ENCODE measurements around the gene SH2D3A.

SH2D3A gene

DNA sequence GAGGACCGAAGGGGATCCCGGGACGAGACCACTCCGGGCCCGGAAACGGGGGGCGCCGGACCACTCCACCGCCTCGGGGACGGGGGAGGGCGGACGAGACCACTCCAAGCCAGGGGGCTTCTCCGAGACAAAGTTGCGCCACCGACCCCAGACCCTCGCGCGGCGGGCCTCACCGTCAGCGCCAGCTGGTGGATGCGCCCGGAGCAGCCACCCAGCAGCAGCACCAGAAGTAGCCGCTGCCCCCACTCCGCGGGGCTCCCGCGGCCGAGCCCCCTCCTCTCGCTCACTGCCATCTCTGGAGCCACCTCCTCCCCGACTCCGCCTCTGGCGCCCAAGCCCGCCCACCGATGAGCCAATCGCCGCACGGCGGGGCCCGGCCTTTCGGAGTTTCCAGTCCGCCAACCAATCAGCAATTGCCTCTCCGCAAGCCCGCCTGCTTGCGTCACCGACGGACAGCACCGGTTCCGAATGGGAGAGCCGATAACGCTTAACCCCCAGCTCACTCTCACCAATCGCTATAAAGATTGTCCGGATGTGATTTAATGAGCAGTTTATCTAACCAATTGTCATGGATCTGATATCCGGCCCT, 29.9 kb downstream of the SH2D3A start, which contains the start of gene GPR108:
Gene GPR108 (minus strand): TSS at position 297 of the 589 bp plus-strand sequence. CDS start 4 bp downstream, at position 293.
- Mint-ChIP-seq H3K27ac (peak within 1 kb of the TSS; percentile 98), H3K27me3 (ENCODE audit: low read depth, poor library complexity) (no peaks in the 10 kb centered on the region), H3K9me3 (no peaks in the 10 kb centered on the region), H3K4me3 (peak within 1 kb of the TSS; percentile 96), H3K4me1 (peaks cover 69% of the 10 kb centered on the region), H3K36me3 (ENCODE audit: low read depth) (peaks cover 11% of the 10 kb centered on the region)
- peak; percentile 99 for DNase-seq
- TF ChIP-seq, protein P1, sequence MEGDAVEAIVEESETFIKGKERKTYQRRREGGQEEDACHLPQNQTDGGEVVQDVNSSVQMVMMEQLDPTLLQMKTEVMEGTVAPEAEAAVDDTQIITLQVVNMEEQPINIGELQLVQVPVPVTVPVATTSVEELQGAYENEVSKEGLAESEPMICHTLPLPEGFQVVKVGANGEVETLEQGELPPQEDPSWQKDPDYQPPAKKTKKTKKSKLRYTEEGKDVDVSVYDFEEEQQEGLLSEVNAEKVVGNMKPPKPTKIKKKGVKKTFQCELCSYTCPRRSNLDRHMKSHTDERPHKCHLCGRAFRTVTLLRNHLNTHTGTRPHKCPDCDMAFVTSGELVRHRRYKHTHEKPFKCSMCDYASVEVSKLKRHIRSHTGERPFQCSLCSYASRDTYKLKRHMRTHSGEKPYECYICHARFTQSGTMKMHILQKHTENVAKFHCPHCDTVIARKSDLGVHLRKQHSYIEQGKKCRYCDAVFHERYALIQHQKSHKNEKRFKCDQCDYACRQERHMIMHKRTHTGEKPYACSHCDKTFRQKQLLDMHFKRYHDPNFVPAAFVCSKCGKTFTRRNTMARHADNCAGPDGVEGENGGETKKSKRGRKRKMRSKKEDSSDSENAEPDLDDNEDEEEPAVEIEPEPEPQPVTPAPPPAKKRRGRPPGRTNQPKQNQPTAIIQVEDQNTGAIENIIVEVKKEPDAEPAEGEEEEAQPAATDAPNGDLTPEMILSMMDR (IDR thresholded peaks at IDR 0.05) = no peak

DNA sequence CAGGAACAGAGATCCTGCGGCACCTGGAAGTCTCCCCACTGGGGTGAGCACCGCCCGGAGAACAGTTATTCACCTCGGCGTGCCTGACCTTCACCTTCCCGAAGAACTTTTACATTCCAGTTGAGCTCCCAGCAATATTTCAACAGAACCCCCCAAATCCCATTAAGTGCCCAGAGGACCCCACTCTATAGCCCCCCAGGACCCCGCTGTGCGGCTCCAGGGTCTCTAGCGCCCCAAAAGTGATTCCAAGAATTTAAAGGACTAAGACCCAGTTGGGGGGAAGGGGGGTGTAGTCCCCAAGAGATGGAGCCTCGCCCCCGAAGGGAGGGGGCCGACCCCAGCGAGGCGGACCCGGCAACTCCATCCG, 30.3 kb downstream of the SH2D3A start:
- Mint-ChIP-seq H3K9me3 (no peaks in the 10 kb centered on the region), H3K4me3 (peak overlapping the region; percentile 96), H3K27me3 (ENCODE audit: low read depth, poor library complexity) (no peaks in the 10 kb centered on the region), H3K36me3 (ENCODE audit: low read depth) (peaks cover 11% of the 10 kb centered on the region), H3K4me1 (peaks cover 66% of the 10 kb centered on the region), H3K27ac (peak overlapping the region; percentile 98)
- TF ChIP-seq, protein P1 (IDR thresholded peaks at IDR 0.05) = no peak
- no peak for DNase-seq

DNA sequence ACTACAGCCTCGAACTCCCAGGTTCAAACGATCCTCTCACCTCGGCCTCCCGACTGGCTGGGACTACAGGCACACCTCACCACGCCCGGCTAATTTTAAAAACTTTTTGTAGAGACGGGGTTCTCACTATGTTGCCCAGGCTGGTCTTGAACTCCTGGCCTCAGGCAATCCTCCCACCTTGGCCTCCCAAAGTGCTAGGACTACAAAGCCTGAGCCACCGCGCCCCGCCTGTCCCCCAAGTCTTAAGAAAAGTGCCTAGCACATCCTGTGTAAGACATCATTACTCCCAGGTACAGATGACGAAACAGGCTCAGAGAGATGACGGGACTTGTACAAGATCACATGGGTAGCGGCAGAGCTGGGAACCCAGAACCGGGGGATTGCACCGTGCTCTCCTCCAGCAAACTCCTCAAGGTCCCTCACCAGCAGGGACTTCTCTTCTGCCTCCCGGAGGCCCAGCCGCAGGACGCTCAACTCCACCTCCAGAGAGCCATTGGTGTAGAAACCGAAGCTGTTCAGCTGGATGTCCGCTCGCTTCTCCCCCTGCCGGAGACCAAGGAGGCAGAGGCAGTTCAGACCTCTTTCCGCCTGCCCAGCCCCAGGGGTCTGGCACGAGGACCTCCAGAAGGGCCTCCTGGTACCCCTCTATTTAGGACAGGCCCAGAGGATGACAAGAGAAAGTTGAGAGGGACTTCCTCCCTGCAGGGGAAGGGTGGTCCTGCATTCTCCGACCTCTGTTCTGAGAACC, 30.9 kb downstream of the SH2D3A start:
- H3K36me3 Mint-ChIP-seq (ENCODE audit: low read depth) = peaks cover 11% of the 10 kb centered on the region
- H3K27me3 Mint-ChIP-seq (ENCODE audit: low read depth, poor library complexity) = no peaks in the 10 kb centered on the region
- H3K9me3 Mint-ChIP-seq = no peaks in the 10 kb centered on the region
- peak; percentile 75 for DNase-seq
- peaks cover 60% of the 10 kb centered on the region for H3K4me1 Mint-ChIP-seq
- TF ChIP-seq, protein P1 (IDR thresholded peaks at IDR 0.05) = peak; percentile 45
- H3K27ac Mint-ChIP-seq = peak overlapping the region; percentile 98
- H3K4me3 Mint-ChIP-seq = peak overlapping the region; percentile 96

DNA sequence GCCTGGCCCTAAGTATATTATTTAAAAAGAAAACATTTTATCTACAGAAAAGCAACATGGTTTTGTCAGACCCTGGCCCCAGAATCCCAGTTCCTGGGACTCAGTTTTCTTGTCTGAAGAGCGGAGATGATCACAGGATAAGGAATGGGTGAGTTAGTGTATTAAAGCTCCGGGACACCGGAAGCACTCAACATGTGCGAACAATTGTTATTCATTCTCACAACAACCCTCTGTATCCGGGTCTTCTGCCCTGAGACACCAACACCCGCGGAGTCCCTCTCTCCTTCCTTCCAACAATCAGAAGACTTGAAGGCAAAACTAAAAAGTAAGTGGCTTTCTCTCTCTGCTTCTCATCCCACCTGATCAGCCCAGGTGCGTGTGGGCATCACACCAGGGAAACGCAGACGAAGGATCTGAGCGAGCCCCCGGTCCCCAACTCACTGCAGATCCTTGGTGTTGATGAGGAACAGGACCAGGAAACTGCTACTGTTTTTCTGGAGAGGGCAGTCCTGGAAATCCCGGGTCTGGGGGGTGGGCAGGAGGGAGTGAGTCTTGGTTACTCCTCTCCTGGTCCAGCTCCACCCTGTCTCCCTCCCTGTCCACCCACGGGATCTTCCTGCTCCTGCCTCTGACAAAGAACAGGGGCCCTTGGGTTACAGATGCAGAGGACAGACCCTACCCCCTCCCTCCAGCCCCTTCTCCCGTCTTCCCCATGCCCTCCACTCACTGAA, 31.9 kb downstream of the SH2D3A start:
- DNase-seq = no peak
- no peak overlapping the region for H3K27ac Mint-ChIP-seq
- H3K27me3 Mint-ChIP-seq (ENCODE audit: low read depth, poor library complexity) = no peaks in the 10 kb centered on the region
- H3K36me3 Mint-ChIP-seq (ENCODE audit: low read depth) = peaks cover 11% of the 10 kb centered on the region
- H3K9me3 Mint-ChIP-seq = no peaks in the 10 kb centered on the region
- peak overlapping the region; percentile 96 for H3K4me3 Mint-ChIP-seq
- TF ChIP-seq, protein P1 (IDR thresholded peaks at IDR 0.05) = no peak
- H3K4me1 Mint-ChIP-seq = peaks cover 53% of the 10 kb centered on the region

DNA sequence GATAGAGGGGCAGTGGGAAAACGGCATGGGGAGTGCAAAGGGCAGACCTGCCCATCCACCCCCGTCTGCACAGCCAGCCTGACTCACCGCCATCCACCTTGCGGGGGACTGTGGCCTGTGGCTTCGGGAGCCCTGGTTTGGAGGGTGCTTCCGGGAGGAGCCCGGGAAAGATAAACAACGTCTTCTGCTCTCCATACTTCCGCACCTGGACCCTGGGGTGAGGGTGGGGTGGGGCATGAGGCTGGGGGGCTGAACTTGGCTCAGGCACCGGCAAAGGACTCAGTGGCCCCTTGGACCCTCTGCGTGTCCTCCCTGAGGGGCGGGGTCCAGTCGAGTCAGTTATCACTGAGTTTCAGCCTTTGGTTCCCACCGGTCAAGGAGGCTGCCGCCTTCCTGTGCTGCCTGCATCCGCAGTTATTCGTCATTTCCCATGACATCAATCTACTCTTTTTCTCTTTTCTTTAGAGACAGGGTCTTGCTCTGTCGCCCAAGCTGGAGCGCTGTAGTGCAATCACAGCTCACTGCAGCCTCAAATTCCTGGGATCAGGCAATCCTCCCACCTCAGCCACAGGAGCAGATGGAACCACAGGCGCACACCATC, 33.0 kb downstream of the SH2D3A start:
- Mint-ChIP-seq H3K27me3 (ENCODE audit: low read depth, poor library complexity) (no peaks in the 10 kb centered on the region), H3K4me3 (peak overlapping the region; percentile 36), H3K27ac (peak overlapping the region; percentile 97), H3K36me3 (ENCODE audit: low read depth) (peaks cover 11% of the 10 kb centered on the region), H3K9me3 (no peaks in the 10 kb centered on the region), H3K4me1 (peaks cover 60% of the 10 kb centered on the region)
- no peak for DNase-seq
- TF ChIP-seq, protein P1 (IDR thresholded peaks at IDR 0.05) = no peak

Measured in nephron progenitor cell (in vitro differentiated cells).